Suppressor macrophage treated with lipopolysaccharide for 1 hour (primary cell): ENCODE results near the gene TATDN3.
"Not testable (repeated sequence)": the region's sequence is repeated elsewhere in the genome, so short reads cannot be mapped to it uniquely, and the experiment has no call there.

ENCODE experiments used
- DNase-seq, 3 donors: peaks; one replicate each; pipeline ENCODE4 v3.0.0-alpha.2; 2020 to 2022

Gene TATDN3

GRCh38 chr1:212777151-212777550 lies 14.5 kb upstream of the TATDN3 start:
- DNase-seq = peak; percentile 64 to 79 (median 68)

DNA sequence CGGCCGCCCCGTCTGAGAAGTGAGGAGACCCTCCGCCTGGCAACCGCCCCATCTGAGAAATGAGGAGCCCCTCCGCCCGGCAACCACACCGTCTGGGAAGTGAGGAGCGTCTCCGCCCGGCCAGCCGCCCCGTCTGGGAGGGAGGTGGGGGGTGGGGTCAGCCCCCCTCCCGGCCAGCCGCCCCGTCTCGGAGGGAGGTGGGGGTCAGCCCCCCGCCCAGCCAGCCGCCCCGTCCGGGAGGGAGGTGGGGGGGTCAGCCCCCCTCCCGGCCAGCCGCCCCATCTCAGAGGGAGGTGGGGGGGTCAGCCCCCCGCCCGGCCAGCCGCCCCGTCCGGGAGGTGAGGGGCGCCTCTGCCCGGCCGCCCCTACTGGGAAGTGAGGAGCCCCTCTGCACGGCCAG lies 12.6 kb upstream of the TATDN3 start:
- DNase-seq = not testable (repeated sequence)

DNA sequence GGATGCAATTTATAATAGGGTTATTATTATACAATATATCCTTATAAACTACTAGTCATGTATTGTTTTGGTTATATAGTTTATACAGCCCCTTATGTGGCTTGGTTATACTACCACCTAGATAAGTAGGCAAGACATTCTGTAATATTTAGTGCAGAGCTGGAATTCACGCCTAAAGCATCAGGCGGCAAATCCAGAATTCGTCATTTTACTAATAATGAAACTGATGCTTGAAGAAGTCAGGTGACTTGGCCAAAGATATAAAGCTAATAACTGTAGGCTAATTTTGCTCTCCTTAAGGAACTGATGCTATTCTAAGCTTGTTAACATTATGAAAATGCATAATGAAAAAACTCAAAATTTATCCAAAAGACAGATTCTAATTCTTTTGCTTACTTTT lies 10.9 kb upstream of the TATDN3 start:
- DNase-seq = no peak

GRCh38 chr1:212781225-212781624 lies 10.5 kb upstream of the TATDN3 start:
- DNase-seq = no peak

DNA sequence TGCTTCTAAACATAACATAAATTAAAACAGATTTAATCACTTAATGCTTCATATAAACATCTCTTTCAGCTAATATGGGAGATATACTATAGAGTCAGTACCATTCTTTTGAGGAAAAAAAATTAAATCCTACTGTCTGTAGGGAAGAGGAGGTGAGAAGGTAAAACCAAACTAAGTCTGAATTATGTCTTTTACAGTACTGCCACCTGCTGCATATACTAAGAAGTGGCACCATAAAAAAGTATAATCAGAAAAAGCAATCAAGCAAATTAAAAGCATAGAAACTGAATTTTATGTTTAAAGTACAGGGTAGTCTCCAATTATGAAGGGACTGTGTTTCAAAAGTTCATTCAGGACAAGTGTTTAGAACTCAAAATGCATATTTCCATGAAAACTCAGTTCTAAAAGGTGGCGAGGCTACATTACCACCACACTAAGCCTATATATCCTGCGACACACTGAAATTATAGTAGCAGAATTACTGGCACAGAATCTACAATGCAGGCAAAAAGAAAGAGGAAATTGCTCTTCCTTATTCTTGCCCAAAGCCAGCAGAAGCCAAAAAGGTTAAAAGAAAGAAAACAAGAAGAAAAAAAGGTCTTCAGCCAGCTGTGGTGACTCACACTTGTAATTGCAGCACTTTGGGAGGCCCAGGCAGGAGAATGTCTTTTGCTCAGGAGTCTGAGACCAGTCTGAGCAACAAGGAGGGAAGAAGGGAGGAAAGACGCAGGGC lies 9.1 kb upstream of the TATDN3 start:
- DNase-seq = peak; percentile 76 to 92 (median 88)

- DNase-seq = no peak
Measured at GRCh38 chr1:212783976-212784375, 7.7 kb upstream of the TATDN3 start.

DNA sequence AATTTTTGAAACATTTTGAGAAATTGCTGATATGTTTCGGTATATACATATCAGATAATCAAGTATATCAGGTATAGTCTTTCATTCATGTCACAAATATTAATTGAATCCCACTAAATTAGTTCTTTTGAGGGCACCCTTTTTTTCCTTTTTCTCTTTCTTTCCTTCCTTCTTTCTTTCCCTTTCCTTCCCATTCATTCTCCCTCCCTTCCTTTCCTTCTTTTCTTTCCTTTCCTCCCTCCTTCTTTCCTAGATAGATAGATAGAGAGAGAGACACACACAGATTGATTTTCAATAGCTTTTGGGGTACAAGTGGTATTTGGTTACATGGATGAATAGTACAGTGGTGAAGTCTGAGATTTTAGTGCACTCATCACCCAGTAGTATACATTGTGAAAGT lies 5.8 kb upstream of the TATDN3 start:
- DNase-seq = no peak

- peak in 2 of 3 donors; percentile 68 to 82 for DNase-seq
Measured at GRCh38 chr1:212791261-212791675, 426 bp upstream of the TATDN3 start.

DNA sequence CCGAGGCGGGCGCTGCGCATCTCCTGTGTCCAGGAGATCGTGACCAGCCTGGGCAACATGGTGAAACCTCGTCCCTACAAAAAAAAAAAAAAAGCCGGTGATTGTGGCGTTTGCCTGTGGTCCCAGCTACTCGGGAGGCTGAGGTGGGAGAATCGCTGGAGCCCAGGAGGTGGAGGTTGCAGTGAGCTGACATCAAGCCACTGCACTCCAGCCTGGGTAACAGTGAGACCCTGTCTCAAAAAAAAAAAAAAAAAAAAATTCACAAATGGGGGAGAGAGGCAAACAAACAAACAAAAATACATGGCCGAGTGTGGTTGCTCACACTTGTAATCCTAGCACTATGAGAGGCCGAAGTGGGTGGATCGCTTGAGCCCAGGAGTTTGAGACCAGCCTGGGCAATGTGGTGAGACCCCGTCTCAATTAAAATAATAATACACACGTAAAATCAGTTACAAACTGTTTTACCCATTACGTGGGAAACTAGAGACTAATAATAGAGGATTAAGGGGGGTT lies 758 bp downstream of the TATDN3 start:
- no peak for DNase-seq

DNA sequence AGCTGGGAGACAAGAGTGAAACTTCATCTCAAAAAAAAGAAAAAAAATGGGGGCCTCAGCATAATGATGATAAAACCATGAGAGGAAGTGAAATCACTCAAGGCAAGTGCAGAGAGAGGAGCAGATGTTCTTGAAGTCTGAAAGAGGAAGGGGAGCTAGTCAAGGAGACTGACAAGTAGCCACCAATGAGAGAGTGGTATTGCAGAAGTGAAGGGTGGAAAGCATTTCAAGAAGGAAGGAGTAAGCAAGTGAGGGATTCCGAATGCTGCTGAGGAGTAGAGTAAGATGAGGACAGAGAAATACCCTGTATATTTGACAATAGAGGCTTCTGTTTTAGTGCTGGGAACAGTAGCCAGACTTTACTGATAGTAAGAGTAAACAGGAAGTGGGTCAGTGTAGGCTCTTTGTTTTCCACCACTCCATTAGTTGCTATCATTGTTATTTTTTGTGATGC lies 2.9 kb downstream of the TATDN3 start:
- peak; percentile 79 to 93 (median 85) for DNase-seq

GRCh38 chr1:212797681-212798080 lies 6.0 kb downstream of the TATDN3 start:
- peak in 1 of 3 donors; percentile 33 for DNase-seq

GRCh38 chr1:212805767-212806166 lies 14.1 kb downstream of the TATDN3 start:
- no peak for DNase-seq

- peak; percentile 27 to 52 (median 50) for DNase-seq
Measured at GRCh38 chr1:212814537-212815334, 23.0 kb downstream of the TATDN3 start.

DNA sequence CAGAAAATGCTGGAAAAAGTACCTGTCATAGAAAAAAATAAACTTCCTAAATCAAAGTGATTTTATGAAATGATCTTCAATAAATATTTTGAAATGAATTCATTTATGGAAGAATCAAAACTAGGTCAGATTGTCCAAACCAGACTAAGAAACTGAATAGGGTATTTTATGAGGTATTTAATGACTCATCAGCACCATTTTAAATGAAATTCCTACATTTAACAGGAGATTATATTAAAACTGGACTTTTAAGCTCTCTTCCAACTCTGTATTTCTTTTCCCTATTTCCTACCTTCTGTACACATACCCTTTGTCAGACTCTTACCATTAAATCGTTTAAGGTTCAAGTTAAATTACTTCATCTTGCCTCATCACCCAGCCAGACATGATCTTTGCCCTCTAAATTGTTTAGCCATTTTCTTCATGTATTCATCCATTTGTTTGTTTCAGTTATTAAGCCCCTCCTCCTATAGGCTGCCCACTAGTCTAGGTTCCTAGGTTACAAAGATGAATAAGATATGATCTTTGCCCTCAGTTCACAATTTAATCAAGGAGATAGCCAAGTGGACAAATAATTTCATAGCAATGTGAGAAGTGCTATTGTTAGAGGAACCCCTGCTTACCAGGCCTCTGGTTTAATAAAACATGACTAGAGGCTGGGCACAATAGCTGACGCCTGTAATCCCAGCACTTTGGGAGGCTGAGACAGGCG lies 25.0 kb downstream of the TATDN3 start:
- no peak for DNase-seq

GRCh38 chr1:212819726-212820125 lies 28.0 kb downstream of the TATDN3 start:
- peak; percentile 81 to 89 (median 85) for DNase-seq

GRCh38 chr1:212820969-212821368 lies 29.3 kb downstream of the TATDN3 start:
- no peak for DNase-seq

GRCh38 chr1:212822956-212823355 lies 31.3 kb downstream of the TATDN3 start:
- DNase-seq = no peak

- no peak for DNase-seq
Measured at GRCh38 chr1:212824201-212824600, 32.5 kb downstream of the TATDN3 start.

DNA sequence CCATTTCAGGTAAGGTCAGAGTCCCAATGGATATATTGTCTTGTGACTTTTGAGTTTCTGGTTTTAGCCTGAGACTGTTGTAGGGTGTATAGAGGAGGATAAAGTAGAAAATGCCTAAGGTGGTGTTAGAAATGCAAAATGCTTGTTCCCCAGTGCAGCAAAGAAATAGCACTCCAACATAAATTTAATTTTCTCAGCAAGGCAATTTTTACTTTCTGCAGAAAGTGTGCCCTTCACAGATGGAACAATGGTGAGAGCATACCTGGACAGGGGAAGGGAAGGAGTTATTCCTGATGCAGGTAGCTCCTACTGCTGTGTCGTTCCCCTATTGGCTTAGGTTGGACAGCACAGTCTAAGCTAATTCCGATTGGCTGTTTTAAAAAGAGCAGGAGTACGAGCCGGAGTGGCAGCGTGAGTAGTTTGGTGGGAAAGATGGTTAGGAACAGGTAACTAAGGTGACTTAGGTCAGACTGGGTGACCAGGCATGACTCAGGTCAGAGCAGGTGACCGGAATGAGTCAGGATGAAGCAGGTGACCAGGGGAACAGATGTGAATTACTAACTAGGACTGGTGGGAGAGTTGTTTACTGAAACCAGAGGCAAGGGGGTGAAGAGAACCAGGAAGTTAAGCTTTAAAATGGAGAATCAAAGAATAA lies 34.2 kb downstream of the TATDN3 start:
- no peak for DNase-seq

DNA sequence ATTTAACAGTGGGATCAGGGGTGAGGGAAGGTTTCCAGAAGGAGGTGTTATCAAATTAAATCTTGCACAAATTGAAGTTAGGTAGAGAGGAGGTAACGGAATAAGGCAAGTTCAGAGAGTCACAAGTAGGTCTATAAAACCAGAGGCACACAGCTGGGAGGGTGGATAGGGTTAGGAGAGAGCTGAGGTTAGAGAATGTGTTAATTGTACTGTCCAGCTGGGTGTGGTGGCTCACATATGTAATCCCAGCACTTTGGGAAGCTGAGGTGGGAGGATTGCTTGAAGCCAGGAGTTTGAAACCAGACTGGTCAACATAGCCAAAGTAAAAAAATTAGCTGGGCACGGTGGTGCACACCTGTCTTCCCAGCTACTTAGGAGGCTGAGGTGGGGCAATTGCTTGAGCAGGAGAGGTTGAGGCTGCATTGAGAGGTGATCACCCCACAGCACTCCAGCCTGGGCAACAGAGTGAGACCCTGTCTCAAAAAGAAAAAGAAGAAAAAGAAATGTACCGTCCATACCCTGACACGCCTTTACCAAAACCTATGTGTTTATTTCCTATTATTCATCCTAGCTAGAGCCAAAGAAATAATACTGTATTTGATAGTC lies 35.6 kb downstream of the TATDN3 start:
- no peak for DNase-seq

DNA sequence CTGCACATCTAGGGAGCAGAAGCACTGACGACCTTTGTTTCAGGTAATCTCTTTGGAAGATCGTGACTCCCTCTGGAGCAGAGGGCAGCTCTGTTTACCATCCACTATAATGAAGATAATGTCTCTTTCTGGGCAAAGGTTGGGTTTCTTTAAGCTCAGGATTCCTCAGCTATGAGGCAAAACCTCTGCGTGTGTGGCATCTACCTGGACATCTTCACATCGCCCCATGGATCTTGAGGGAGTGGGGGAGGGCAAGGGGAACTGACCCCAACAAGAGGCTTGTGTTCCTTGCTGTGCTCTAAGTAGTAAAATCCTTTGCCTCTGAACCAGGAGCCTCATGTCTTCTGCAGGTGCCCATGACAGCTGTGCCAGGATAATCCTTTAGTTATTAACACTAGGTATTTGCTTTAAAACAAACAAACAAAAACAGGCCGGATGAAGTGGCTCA lies 36.2 kb downstream of the TATDN3 start:
- DNase-seq = no peak

GRCh38 chr1:212828395-212828794 lies 36.7 kb downstream of the TATDN3 start:
- DNase-seq = no peak
